Gastrocnemius medialis (tissue), 4 donors: ENCODE measurements around the gene BCLAF1. TPM values are rescaled to one million over a fixed set of nuclear protein-coding genes. Genes with fewer than 3 reads are reported as not detected.
A peak's percentile ranks its signal among the peaks of the same experiment; 100 is the strongest.

ENCODE experiments used
- ATAC-seq, 2 donors: fragments of 150-250 bp; one replicate each; pipeline ENCODE4 v1.9.1; 2016
- DNase-seq, 2 donors: peaks; one replicate each; pipeline ENCODE4 v3.0.0-alpha.2; 2019
- H3K27ac ChIP-seq, 4 donors: fragments of 200-600 bp; sonication (generic); 1 replicate in 1 of 4; 2 replicates in 3 of 4; pipeline ENCODE4 v1.5.1; 2016 to 2018; ENCODE audit warnings: mild to moderate bottlenecking in 2 of 4, moderate library complexity in 1 of 4
- H3K27me3 ChIP-seq, 3 donors: fragments of 200-600 bp; sonication (generic) in 2 of 3; 1 replicate in 1 of 3; 2 replicates in 2 of 3; pipeline versions ENCODE4 v1.5.1 to v1.6.0; 2016 to 2019; ENCODE audit warnings: mild to moderate bottlenecking in 1 of 3, moderate library complexity in 1 of 3
- H3K36me3 ChIP-seq, 2 donors: fragments of 200-600 bp; sonication (generic) in 1 of 2; one replicate each; pipeline ENCODE4 v1.5.1; 2017 to 2018
- H3K4me1 ChIP-seq, 2 donors: fragments of 200-600 bp; sonication (generic) in 1 of 2; one replicate each; pipeline ENCODE4 v1.5.1; 2016 to 2017; ENCODE audit warnings: mild to moderate bottlenecking in 2 of 2
- H3K4me3 ChIP-seq, 4 donors: fragments of 200-600 bp; sonication (generic) in 3 of 4; 1 replicate in 1 of 4; 2 replicates in 3 of 4; pipeline ENCODE4 v1.5.1; 2016 to 2019; ENCODE audit warnings: mild to moderate bottlenecking in 2 of 4
- H3K9me3 ChIP-seq, 3 donors: fragments of 200-600 bp; sonication (generic) in 2 of 3; 1 replicate in 1 of 3; 2 replicates in 2 of 3; pipeline ENCODE4 v1.5.1; 2016 to 2019
- CTCF ChIP-seq, 5 experiments: fragments of 450-650 bp in 3 of 5; fragments of 200-600 bp in 2 of 5; sonication (generic) in 2 of 5; IDR thresholded peaks in 4 of 5; conservative IDR thresholded peaks in 1 of 5; 1 replicate in 4 of 5; 2 replicates in 1 of 5; pipeline ENCODE4 v1.5.1; 2016 to 2019; ENCODE audit warnings: antibody characterized with exemption in 5 of 5, mild to moderate bottlenecking in 3 of 5, moderate library complexity in 3 of 5
- POLR2A ChIP-seq, 2 donors: fragments of 450-650 bp; IDR thresholded peaks; one replicate each; pipeline ENCODE4 v1.6.1; 2017; ENCODE audit warnings: antibody characterized with exemption in 2 of 2, mild to moderate bottlenecking in 2 of 2, moderate library complexity in 2 of 2
- in situ Hi-C, 4 donors: fragments of 200-750 bp; cut with MboI; loops; one replicate each; pipeline versions ENCODE4 v1.15.0 to v1.8.0; 2017; ENCODE audit warnings: low sequenced_read_pairs in 4 of 4
- intact Hi-C: fragments of 100-400 bp; cut with DNase I; formaldehyde crosslinking; loops from one replicate; pipeline ENCODE4 v1.15.1; 2023; ENCODE audit warnings: low total_unique reads
- total RNA-seq, 4 donors: library from RNA; depleted of rRNA; stranded (reverse); fragments of >200 nt; gene quantifications; one replicate each; pipeline versions ENCODE4 v1.1.0 to v1.2.3, GENCODE V29; 2016

Gene BCLAF1
- total RNA-seq, 4 donors from 2014 or later = 27.3 to 83.0 (median 61.8) TPM

GRCh38 chr6:136232701-136233100, 56.9 kb downstream of the BCLAF1 start:
- ATAC-seq (no peak), DNase-seq (no peak)
- Histone ChIP-seq H3K4me1 (no peaks in the 10 kb centered on the region), H3K4me3 (no peak overlapping the region), H3K9me3 (no peaks in the 10 kb centered on the region), H3K27ac (no peak overlapping the region), H3K27me3 (no peaks in the 10 kb centered on the region), H3K36me3 (no peaks in the 10 kb centered on the region)
- intact Hi-C loops = no loop called here
- in situ Hi-C loops = no loop called here
- TF ChIP-seq POLR2A (IDR thresholded peaks at IDR 0.05) = no peak
- TF ChIP-seq CTCF (IDR thresholded peaks at IDR 0.05 in 4 of 5, conservative IDR thresholded peaks at IDR 0.05 in 1 of 5) = no peak

- no peak overlapping the region for H3K4me3 ChIP-seq
- H3K27ac ChIP-seq = no peak overlapping the region
- in situ Hi-C loops = no loop called here
- no peaks in the 10 kb centered on the region for H3K4me1 ChIP-seq
- H3K27me3 ChIP-seq = no peaks in the 10 kb centered on the region
- no peaks in the 10 kb centered on the region for H3K36me3 ChIP-seq
- TF ChIP-seq POLR2A (IDR thresholded peaks at IDR 0.05) (no peak), CTCF (IDR thresholded peaks at IDR 0.05 in 4 of 5, conservative IDR thresholded peaks at IDR 0.05 in 1 of 5) (no peak)
- intact Hi-C loops = no loop called here
- H3K9me3 ChIP-seq = no peaks in the 10 kb centered on the region
- ATAC-seq (no peak), DNase-seq (no peak)
Observed at GRCh38 chr6:136230219-136230853, 59.3 kb downstream of the BCLAF1 start.

GRCh38 chr6:136228814-136229213, 60.8 kb downstream of the BCLAF1 start:
- no peaks in the 10 kb centered on the region for H3K9me3 ChIP-seq
- no peaks in the 10 kb centered on the region for H3K36me3 ChIP-seq
- intact Hi-C loops = no loop called here
- in situ Hi-C loops = loop anchor here (5.0 to 10.0 kb wide), 4 partner anchors 692 to 774 kb away; no protein-coding TSS in a partner anchor
- no peak overlapping the region for H3K4me3 ChIP-seq
- TF ChIP-seq POLR2A (IDR thresholded peaks at IDR 0.05) (no peak), CTCF (IDR thresholded peaks at IDR 0.05 in 4 of 5, conservative IDR thresholded peaks at IDR 0.05 in 1 of 5) (no peak)
- ATAC-seq (no peak), DNase-seq (no peak)
- no peaks in the 10 kb centered on the region for H3K27me3 ChIP-seq
- H3K27ac ChIP-seq = no peak overlapping the region
- no peaks in the 10 kb centered on the region for H3K4me1 ChIP-seq

- ATAC-seq (peak; percentile 26 to 50), DNase-seq (no peak)
- Histone ChIP-seq H3K9me3 (no peaks in the 10 kb centered on the region), H3K36me3 (no peaks in the 10 kb centered on the region), H3K4me3 (peak overlapping the region; percentile 26 to 46 (median 34)), H3K27me3 (no peaks in the 10 kb centered on the region), H3K4me1 (no peaks in the 10 kb centered on the region), H3K27ac (peak overlapping the region in 2 of 4 donors; percentile 5 to 44)
- no peak for TF ChIP-seq POLR2A (IDR thresholded peaks at IDR 0.05)
- in situ Hi-C loops (loop anchor here (5.0 to 10.0 kb wide), 4 partner anchors 690 to 772 kb away; no protein-coding TSS in a partner anchor), intact Hi-C loops (loop anchor here (1.0 to 2.0 kb wide), 4 partner anchors 195 to 776 kb away; no protein-coding TSS in a partner anchor)
Observed at GRCh38 chr6:136226674-136227377, 62.8 kb downstream of the BCLAF1 start.

DNA sequence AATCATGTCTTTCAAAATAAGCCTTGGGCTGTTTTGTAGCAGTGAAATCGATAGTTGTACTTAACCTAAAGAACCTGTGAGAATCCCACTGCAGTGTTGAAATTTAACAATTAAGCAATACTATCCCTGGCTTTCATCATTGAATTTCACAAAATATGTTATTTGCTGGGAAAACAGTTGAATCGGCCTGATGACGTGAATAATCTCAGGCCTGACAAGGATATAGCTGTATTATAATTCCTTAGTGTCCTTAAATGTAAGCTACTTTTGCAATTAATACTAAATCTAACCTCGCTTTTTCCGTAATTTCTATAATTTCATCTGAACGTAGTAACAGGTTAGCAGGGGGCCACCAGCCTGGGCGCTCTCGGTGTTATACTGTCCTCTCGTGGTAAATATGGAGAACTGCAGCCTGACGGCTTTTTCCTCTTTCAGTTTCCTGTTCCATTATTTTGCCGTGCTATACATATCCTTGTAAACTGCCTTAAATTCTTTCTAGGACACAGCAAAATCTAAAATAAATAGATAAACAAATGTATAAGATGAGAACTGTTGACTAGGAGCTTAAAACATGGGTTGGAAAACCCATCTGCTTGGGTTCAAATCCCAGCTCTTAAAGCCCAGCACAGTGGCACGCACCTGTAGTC, 63.5 kb downstream of the BCLAF1 start:
- H3K27me3 ChIP-seq = no peaks in the 10 kb centered on the region
- ATAC-seq (peak; percentile 85 to 86), DNase-seq (peak; percentile 24 to 29)
- peak overlapping the region in 2 of 4 donors; percentile 5 to 44 for H3K27ac ChIP-seq
- in situ Hi-C loops (loop anchor here (5.0 to 10.0 kb wide), 4 partner anchors 689 to 771 kb away; no protein-coding TSS in a partner anchor), intact Hi-C loops (loop anchor here (1.0 to 2.0 kb wide), 4 partner anchors 194 to 775 kb away; no protein-coding TSS in a partner anchor)
- TF ChIP-seq CTCF (IDR thresholded peaks at IDR 0.05 in 4 of 5, conservative IDR thresholded peaks at IDR 0.05 in 1 of 5) (peak; percentile 97 to 100 (median 100)), POLR2A (IDR thresholded peaks at IDR 0.05) (no peak)
- H3K4me3 ChIP-seq = peak overlapping the region; percentile 26 to 46 (median 34)
- no peaks in the 10 kb centered on the region for H3K9me3 ChIP-seq
- H3K36me3 ChIP-seq = no peaks in the 10 kb centered on the region
- no peaks in the 10 kb centered on the region for H3K4me1 ChIP-seq
